AG04450 (cell line): ENCODE measurements around the gene CDK1. TPM values are rescaled to one million over a fixed set of nuclear protein-coding genes. Genes with fewer than 3 reads are reported as not detected.

Experiments used
- CTCF ChIA-PET: fragments of 300-600, 350-600 bp; formaldehyde crosslinking; extraction: SDS; loops from one replicate; lab custom pipeline; 2022; ENCODE audit warnings: antibody characterized with exemption, inconsistent platforms; lab: Charles Lee
- POLR2A ChIA-PET: fragments of 350-600 bp; formaldehyde crosslinking; extraction: SDS; loops from one replicate; lab custom pipeline; 2021; ENCODE audit warnings: antibody characterized with exemption, inconsistent platforms; lab: Yijun Ruan, JAX
- DNase-seq: peaks from one replicate; pipeline ENCODE4 v3.0.0-alpha.2; 2011; ENCODE audit warnings: low read depth, low spot score
- H3K27ac ChIP-seq: one replicate; pipeline ENCODE4 v1.5.1; 2012; ENCODE audit warnings: low read depth, low read length, control low read depth
- H3K27me3 ChIP-seq: one replicate; pipeline ENCODE4 v1.6.0; 2012; ENCODE audit warnings: low read length; ENCODE audit not compliant: control insufficient read depth, insufficient read depth
- H3K4me3 ChIP-seq: 2 replicates; pipeline ENCODE4 v1.5.1; 2011; ENCODE audit warnings: mild to moderate bottlenecking, low read depth, low read length, control low read depth
- H3K9me3 ChIP-seq: 2 replicates; pipeline ENCODE4 v1.5.1; 2012; ENCODE audit warnings: low read length; ENCODE audit not compliant: control insufficient read depth, insufficient read depth
- polyA plus RNA-seq: library from polyadenylated mRNA; depleted of rRNA; stranded (reverse); fragments of >200 nt; gene quantifications from 2 replicates; pipeline ENCODE4 v1.2.3, GENCODE V29; 2011
- TF ChIP-seq, protein P1 (sequence below): IDR thresholded peaks from 2 replicates; pipeline ENCODE4 v1.5.1; 2011; ENCODE audit warnings: low read depth, low read length, control low read depth, inconsistent platforms

Gene CDK1
- polyA plus RNA-seq, 1 experiment: 17.9 TPM

DNA sequence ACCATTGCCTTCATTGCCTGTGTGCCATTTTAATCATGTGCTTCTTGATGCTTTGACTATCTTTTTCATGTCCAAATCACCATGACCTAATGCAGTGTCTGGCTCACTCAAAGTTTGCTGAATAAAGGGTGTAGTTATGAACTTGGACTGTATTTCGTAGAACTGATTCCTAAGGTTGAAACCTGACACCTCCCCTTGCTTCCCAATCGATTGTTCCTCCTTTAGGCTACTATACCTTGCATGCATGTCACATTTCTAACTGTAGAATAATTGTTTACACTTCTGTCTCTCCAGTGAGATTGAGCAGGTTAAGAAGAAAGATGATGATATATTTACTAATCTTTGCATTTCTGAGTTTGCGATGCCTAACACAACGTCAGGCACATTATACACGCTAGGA, 41.0 kb upstream of the CDK1 start:
- no peak for DNase-seq
- ChIA-PET CTCF (no interaction called here), POLR2A (no interaction called here)
- Histone ChIP-seq H3K4me3 (no peak overlapping the region), H3K9me3 (no peaks in the 10 kb centered on the region), H3K27me3 (peaks cover 46% of the 10 kb centered on the region), H3K27ac (no peak overlapping the region)
- TF ChIP-seq, protein P1, sequence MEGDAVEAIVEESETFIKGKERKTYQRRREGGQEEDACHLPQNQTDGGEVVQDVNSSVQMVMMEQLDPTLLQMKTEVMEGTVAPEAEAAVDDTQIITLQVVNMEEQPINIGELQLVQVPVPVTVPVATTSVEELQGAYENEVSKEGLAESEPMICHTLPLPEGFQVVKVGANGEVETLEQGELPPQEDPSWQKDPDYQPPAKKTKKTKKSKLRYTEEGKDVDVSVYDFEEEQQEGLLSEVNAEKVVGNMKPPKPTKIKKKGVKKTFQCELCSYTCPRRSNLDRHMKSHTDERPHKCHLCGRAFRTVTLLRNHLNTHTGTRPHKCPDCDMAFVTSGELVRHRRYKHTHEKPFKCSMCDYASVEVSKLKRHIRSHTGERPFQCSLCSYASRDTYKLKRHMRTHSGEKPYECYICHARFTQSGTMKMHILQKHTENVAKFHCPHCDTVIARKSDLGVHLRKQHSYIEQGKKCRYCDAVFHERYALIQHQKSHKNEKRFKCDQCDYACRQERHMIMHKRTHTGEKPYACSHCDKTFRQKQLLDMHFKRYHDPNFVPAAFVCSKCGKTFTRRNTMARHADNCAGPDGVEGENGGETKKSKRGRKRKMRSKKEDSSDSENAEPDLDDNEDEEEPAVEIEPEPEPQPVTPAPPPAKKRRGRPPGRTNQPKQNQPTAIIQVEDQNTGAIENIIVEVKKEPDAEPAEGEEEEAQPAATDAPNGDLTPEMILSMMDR: no peak

DNA sequence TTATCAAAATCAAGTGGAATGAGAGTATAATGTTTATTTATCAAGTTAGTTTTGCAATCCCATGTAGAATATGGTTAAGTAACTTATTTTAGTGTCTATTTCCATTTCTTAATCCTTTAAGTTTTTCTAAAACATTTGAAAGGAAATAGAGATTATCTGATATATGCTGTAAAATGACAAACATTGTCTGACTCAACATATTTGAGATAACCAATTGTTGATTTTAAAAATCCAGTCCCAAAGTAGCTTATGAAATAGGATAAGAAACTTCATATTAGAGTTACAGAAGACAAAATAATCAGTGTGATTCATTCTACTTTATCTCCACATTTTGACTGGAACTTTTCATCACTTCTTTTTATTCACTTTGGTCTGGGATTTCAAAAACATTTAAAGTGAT, 38.7 kb upstream of the CDK1 start:
- H3K27ac ChIP-seq: no peak overlapping the region
- no peaks in the 10 kb centered on the region for H3K9me3 ChIP-seq
- TF ChIP-seq, protein P1: no peak
- CTCF ChIA-PET: no interaction called here
- no peak for DNase-seq
- no peak overlapping the region for H3K4me3 ChIP-seq
- peaks cover 28% of the 10 kb centered on the region for H3K27me3 ChIP-seq
- POLR2A ChIA-PET: no interaction called here

DNA sequence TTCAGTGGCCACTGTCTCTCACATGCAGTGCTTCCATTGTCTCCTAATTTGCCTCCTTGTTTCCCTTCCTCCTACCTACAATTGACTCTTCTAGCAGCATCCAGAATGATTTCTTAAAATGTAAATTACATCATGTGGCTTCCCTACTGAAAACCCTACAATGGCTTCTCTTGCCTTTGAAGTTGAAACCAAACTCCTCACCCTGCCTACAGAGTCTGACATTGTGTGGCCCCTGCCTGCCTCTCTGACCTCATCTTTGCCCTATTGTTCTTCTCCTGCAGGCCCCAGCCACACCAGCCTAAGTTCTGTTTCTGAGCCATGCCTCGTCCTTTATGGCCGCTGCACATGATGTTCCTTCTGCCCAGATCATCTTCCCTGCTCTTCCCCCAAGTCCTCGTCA, 35.8 kb upstream of the CDK1 start:
- TF ChIP-seq, protein P1: no peak
- ChIA-PET POLR2A (no interaction called here), CTCF (no interaction called here)
- no peak overlapping the region for H3K27ac ChIP-seq
- no peak for DNase-seq
- H3K4me3 ChIP-seq: no peak overlapping the region
- no peaks in the 10 kb centered on the region for H3K9me3 ChIP-seq
- peaks cover 8% of the 10 kb centered on the region for H3K27me3 ChIP-seq

DNA sequence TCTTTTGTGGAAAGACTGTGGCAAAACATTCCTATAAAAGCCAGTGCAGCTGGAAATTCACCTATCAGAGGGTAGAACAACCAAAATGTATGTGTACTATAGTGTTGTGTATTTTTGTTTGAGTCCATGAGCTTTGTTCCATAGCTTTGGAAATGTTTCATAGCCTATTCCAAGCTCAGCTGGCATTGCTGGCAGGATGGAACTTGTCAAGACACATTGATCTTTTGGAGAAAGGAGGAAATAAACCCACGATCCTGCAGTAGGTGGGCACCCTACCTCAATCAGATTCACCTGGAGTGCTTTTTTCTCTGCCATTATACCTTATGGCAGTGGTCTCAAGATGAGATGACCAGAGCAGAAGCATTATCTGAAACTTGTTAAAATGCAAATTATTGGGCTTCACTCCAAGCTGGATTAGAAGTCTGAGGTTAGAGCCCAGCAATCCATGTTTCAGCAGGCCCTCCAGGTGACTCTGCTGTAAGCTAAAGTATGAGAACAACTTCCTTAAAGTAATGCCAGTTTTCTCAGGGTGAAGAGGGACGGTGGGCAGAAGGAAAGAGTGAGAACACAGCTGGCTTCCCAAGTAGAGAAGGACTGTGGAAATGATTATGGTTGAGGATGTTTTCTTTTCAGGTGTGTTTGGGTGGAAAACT, 30.3 kb upstream of the CDK1 start:
- POLR2A ChIA-PET: no interaction called here
- H3K27ac ChIP-seq: no peak overlapping the region
- TF ChIP-seq, protein P1: no peak
- peaks cover 3% of the 10 kb centered on the region for H3K27me3 ChIP-seq
- CTCF ChIA-PET: interaction anchor here (0.6 to 1.5 kb wide), 2 partner anchors 21 to 875 kb away, joined by 4 read pairs; no protein-coding TSS in a partner anchor
- H3K4me3 ChIP-seq: no peak overlapping the region
- H3K9me3 ChIP-seq: no peaks in the 10 kb centered on the region
- DNase-seq: no peak

DNA sequence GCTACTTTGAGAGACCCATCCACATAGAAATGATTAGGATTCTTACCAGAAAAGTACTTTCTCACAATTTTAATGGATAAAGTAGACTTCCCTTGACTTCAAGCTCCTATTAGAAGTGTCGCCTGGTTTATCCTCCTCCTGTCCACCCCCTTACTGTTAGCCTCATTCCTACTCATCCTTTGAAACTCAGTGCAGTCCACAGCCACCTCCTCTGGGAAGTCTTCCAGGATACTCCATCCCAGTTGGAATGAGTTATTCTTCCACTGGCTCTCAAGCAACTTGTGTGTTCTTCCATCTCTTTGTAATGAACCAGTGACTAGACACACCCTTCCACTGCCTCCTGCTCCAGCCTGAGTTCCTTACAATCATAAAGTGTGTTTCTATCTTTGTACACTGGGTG, 25.1 kb upstream of the CDK1 start:
- H3K27me3 ChIP-seq: no peaks in the 10 kb centered on the region
- TF ChIP-seq, protein P1: no peak
- no peak overlapping the region for H3K27ac ChIP-seq
- H3K9me3 ChIP-seq: no peaks in the 10 kb centered on the region
- DNase-seq: no peak
- CTCF ChIA-PET: no interaction called here
- POLR2A ChIA-PET: no interaction called here
- no peak overlapping the region for H3K4me3 ChIP-seq
